ENCODE measurements around the gene HCN3.
"Not testable (repeated sequence)": the region's sequence is repeated elsewhere in the genome, so short reads cannot be mapped to it uniquely, and the experiment has no call there.

HCN3 gene

GRCh38 chr1:155242805-155243358 is 34.4 kb upstream of the HCN3 start:
- no peak for TF ChIP-seq CTCF (IDR thresholded peaks at IDR 0.05; ENCODE audit: low read depth, low read length)
- peak overlapping the region; percentile 73 for H3K4me3 ChIP-seq (ENCODE audit: low read depth, low read length)

- H3K4me3 ChIP-seq (ENCODE audit: low read depth, low read length): peak overlapping the region; percentile 73
- TF ChIP-seq CTCF (IDR thresholded peaks at IDR 0.05; ENCODE audit: low read depth, low read length): no peak
Measured at GRCh38 chr1:155244368-155245162, 32.7 kb upstream of the HCN3 start.

GRCh38 chr1:155245163-155245524 is 32.1 kb upstream of the HCN3 start:
- peak overlapping the region; percentile 73 for H3K4me3 ChIP-seq (ENCODE audit: low read depth, low read length)
- no peak for TF ChIP-seq CTCF (IDR thresholded peaks at IDR 0.05; ENCODE audit: low read depth, low read length)

- H3K4me3 ChIP-seq (ENCODE audit: low read depth, low read length): not testable (repeated sequence)
Measured at GRCh38 chr1:155246796-155247195, 30.5 kb upstream of the HCN3 start.

GRCh38 chr1:155247667-155248553 is 29.4 kb upstream of the HCN3 start:
- H3K4me3 ChIP-seq (ENCODE audit: low read depth, low read length): no peak overlapping the region
- TF ChIP-seq CTCF (IDR thresholded peaks at IDR 0.05; ENCODE audit: low read depth, low read length): no peak

- no peak overlapping the region for H3K4me3 ChIP-seq (ENCODE audit: low read depth, low read length)
Measured at GRCh38 chr1:155250246-155250632, 27.0 kb upstream of the HCN3 start.

More at GRCh38 chr1:155250246-155250632, 27.0 kb upstream of the HCN3 start:
- no peak for TF ChIP-seq CTCF (IDR thresholded peaks at IDR 0.05; ENCODE audit: low read depth, low read length)

Measured in WI38 (cell line).